Esophagus squamous epithelium (tissue), 5 donors: ENCODE measurements around the gene SHF. TPM values are rescaled to one million over a fixed set of nuclear protein-coding genes. Genes with fewer than 3 reads are reported as not detected.

Experiments
- DNase-seq: peaks from one replicate; lab custom pipeline; 2025; lab: John Stamatoyannopoulos, UW
- H3K27ac ChIP-seq, 4 donors: fragments of 200-600 bp; sonication (generic); one replicate each; pipeline ENCODE4 v1.5.1; 2016 to 2019; ENCODE audit warnings: mild to moderate bottlenecking in 1 of 4
- H3K27me3 ChIP-seq, 4 donors: fragments of 200-600 bp; sonication (generic); 1 replicate in 3 of 4; 2 replicates in 1 of 4; pipeline versions ENCODE4 v1.5.1 to v1.6.0; 2017 to 2021; ENCODE audit warnings: antibody characterized with exemption in 1 of 4
- H3K36me3 ChIP-seq, 3 donors: fragments of 200-600 bp; sonication (generic); one replicate each; pipeline ENCODE4 v1.5.1; 2016 to 2019
- H3K4me1 ChIP-seq, 3 donors: fragments of 200-600 bp; sonication (generic); one replicate each; pipeline ENCODE4 v1.5.1; 2017 to 2019
- H3K4me3 ChIP-seq, 4 donors: fragments of 200-600 bp; sonication (generic); 1 replicate in 3 of 4; 2 replicates in 1 of 4; pipeline ENCODE4 v1.5.1; 2016 to 2019; ENCODE audit warnings: mild to moderate bottlenecking in 2 of 4, moderate library complexity in 1 of 4
- H3K9me3 ChIP-seq, 3 donors: fragments of 200-600 bp; sonication (generic); one replicate each; pipeline ENCODE4 v1.5.1; 2016 to 2019
- CTCF ChIP-seq, 6 experiments: fragments of 450-650 bp in 4 of 6; fragments of 200-600 bp in 2 of 6; sonication (generic) in 2 of 6; IDR thresholded peaks; one replicate each; pipeline ENCODE4 v1.5.1; 2016 to 2019; ENCODE audit warnings: antibody characterized with exemption in 6 of 6, mild to moderate bottlenecking in 4 of 6, moderate library complexity in 4 of 6
- POLR2A ChIP-seq, 4 donors: fragments of 450-650 bp; IDR thresholded peaks; one replicate each; pipeline ENCODE4 v1.6.1; 2017; ENCODE audit warnings: antibody characterized with exemption in 4 of 4, mild to moderate bottlenecking in 4 of 4, moderate library complexity in 3 of 4
- WGBS, 2 donors: methylation state at CpG; one replicate each; pipeline ENCODE4 v1.1.5; 2018; 5-methylcytosine and 5-hydroxymethylcytosine counted together
- intact Hi-C: fragments of 100-400 bp; cut with DNase I; formaldehyde crosslinking; loops from one replicate; pipeline ENCODE4 v1.15.0; 2022
- total RNA-seq, 4 donors: library from RNA; depleted of rRNA; stranded (reverse); fragments of >200 nt; gene quantifications; one replicate each; pipeline ENCODE4 v1.1.0, GENCODE V29; 2016
- donor health status: DM: yes; HTN: yes; CAD: no.

Gene SHF
- total RNA-seq, 4 donors from 2014 or later, result 1.9 to 12.0 (median 5.7) TPM

- intact Hi-C loops, result no loop called here
- TF ChIP-seq POLR2A (IDR thresholded peaks at IDR 0.05), result peak in 1 of 4 donors; percentile 62
- TF ChIP-seq CTCF (IDR thresholded peaks at IDR 0.05), result no peak
- Histone ChIP-seq H3K27ac (peak within 1 kb of the TSS; percentile 81 to 92 (median 90)), H3K9me3 (no peaks in the 10 kb centered on the region), H3K27me3 (peaks cover 0 to 60% (median 2%) of the 10 kb centered on the region in 4 donors), H3K4me1 (peaks cover 2 to 83% (median 20%) of the 10 kb centered on the region in 3 donors), H3K4me3 (peak within 1 kb of the TSS; percentile 49 to 69 (median 62)), H3K36me3 (peaks cover 0 to 25% (median 0%) of the 10 kb centered on the region in 3 donors)
- 0% methylated on average over 1 of the region's 46 CpGs; no CpG with 5 or more reads in 1 of the 2 donors for WGBS, 2 donors
- DNase-seq, result no peak
These were observed 58.1 kb downstream of the SHF start, which contains the start of the genes DUOX1 and DUOXA1 for GRCh38 chr15:45129651-45130129. TSS of gene DUOX1 (plus strand) at chr15:45129994. CDS start at chr15:45131967, 1,973 bp downstream. TSS of gene DUOXA1 (minus strand) at chr15:45129879. CDS start at chr15:45123014, 6,865 bp downstream.

- no peak for TF ChIP-seq CTCF (IDR thresholded peaks at IDR 0.05)
- no peak for TF ChIP-seq POLR2A (IDR thresholded peaks at IDR 0.05)
- no peaks in the 10 kb centered on the region for H3K9me3 ChIP-seq
- WGBS, 2 donors, result 3 to 7% methylated on average over 13 to 21 of the region's 47 CpGs
- H3K4me3 ChIP-seq, result peak overlapping the region; percentile 49 to 69 (median 62)
- no peak for DNase-seq
- H3K27ac ChIP-seq, result peak overlapping the region; percentile 81 to 92 (median 90)
- peaks cover 0 to 19% (median 0%) of the 10 kb centered on the region in 3 donors for H3K36me3 ChIP-seq
- intact Hi-C loops, result no loop called here
- peaks cover 2 to 83% (median 20%) of the 10 kb centered on the region in 3 donors for H3K4me1 ChIP-seq
- peaks cover 0 to 59% (median 2%) of the 10 kb centered on the region in 4 donors for H3K27me3 ChIP-seq
These were observed 58.7 kb downstream of the SHF start for GRCh38 chr15:45128971-45129639.

GRCh38 chr15:45126535-45127158 is 61.1 kb downstream of the SHF start:
- Histone ChIP-seq H3K4me3 (no peak overlapping the region), H3K27me3 (peaks cover 0 to 68% (median 2%) of the 10 kb centered on the region in 4 donors), H3K27ac (no peak overlapping the region), H3K4me1 (peaks cover 0 to 83% (median 8%) of the 10 kb centered on the region in 3 donors), H3K9me3 (no peaks in the 10 kb centered on the region), H3K36me3 (peaks cover 0 to 14% (median 0%) of the 10 kb centered on the region in 3 donors)
- 58 to 71% methylated on average over 2 of the region's 2 CpGs for WGBS, 2 donors
- intact Hi-C loops, result no loop called here
- DNase-seq, result no peak
- TF ChIP-seq POLR2A (IDR thresholded peaks at IDR 0.05) (no peak), CTCF (IDR thresholded peaks at IDR 0.05) (peak; percentile 33 to 83 (median 72))

GRCh38 chr15:45123397-45123796 is 64.4 kb downstream of the SHF start:
- DNase-seq, result no peak
- TF ChIP-seq CTCF (IDR thresholded peaks at IDR 0.05), result no peak
- no peak for TF ChIP-seq POLR2A (IDR thresholded peaks at IDR 0.05)
- H3K27me3 ChIP-seq, result peaks cover 0 to 74% (median 0%) of the 10 kb centered on the region in 4 donors
- H3K36me3 ChIP-seq, result peaks cover 0 to 46% (median 7%) of the 10 kb centered on the region in 3 donors
- peak overlapping the region in 2 of 4 donors; percentile 51 to 59 for H3K27ac ChIP-seq
- H3K4me1 ChIP-seq, result peaks cover 0 to 51% (median 5%) of the 10 kb centered on the region in 3 donors
- no peaks in the 10 kb centered on the region for H3K9me3 ChIP-seq
- H3K4me3 ChIP-seq, result no peak overlapping the region
- intact Hi-C loops, result no loop called here
